Breast epithelium (tissue), 4 donors: Measurements from ENCODE around the gene DNAAF9. TPM values are rescaled to one million over a fixed set of nuclear protein-coding genes. Genes with fewer than 3 reads are reported as not detected.

ENCODE experiments used
- DNase-seq, 2 donors: peaks; one replicate each; pipeline ENCODE4 v3.0.0-alpha.2; 2019; ENCODE audit warnings: low spot score in 2 of 2
- H3K27ac ChIP-seq, 2 donors: fragments of 200-600 bp; sonication (generic) in 1 of 2; one replicate each; pipeline ENCODE4 v1.5.1; 2016 to 2019; ENCODE audit warnings: mild to moderate bottlenecking in 1 of 2
- H3K27me3 ChIP-seq, 2 donors: fragments of 200-600 bp; sonication (generic) in 1 of 2; one replicate each; pipeline versions ENCODE4 v1.5.1 to v1.6.0; 2017 to 2019; ENCODE audit warnings: control low read depth in 1 of 2, mild to moderate bottlenecking in 1 of 2
- H3K36me3 ChIP-seq: fragments of 200-600 bp; one replicate; pipeline ENCODE4 v1.5.1; 2019
- H3K4me1 ChIP-seq, 2 donors: fragments of 200-600 bp; sonication (generic); one replicate each; pipeline ENCODE4 v1.5.1; 2016 to 2019; ENCODE audit warnings: control low read depth in 1 of 2
- H3K4me3 ChIP-seq, 3 donors: fragments of 200-600 bp; sonication (generic); 1 replicate in 2 of 3; 2 replicates in 1 of 3; pipeline ENCODE4 v1.5.1; 2016 to 2019; ENCODE audit warnings: mild to moderate bottlenecking in 3 of 3, moderate library complexity in 2 of 3
- H3K9me3 ChIP-seq, 2 donors: fragments of 200-600 bp; sonication (generic) in 1 of 2; one replicate each; pipeline ENCODE4 v1.5.1; 2016 to 2019; ENCODE audit warnings: control low read depth in 1 of 2
- POLR2A ChIP-seq: fragments of 450-650 bp; IDR thresholded peaks from one replicate; pipeline ENCODE4 v1.6.1; 2016; ENCODE audit warnings: antibody characterized with exemption, mild to moderate bottlenecking, moderate library complexity
- POLR2AphosphoS5 ChIP-seq, 3 donors: sonication (generic); formaldehyde crosslinking; IDR thresholded peaks; one replicate each; pipeline ENCODE4 v1.6.1; 2017; ENCODE audit warnings: antibody characterized with exemption in 3 of 3
- intact Hi-C: fragments of 100-400 bp; cut with DNase I; formaldehyde crosslinking; loops from one replicate; pipeline ENCODE4 v1.15.1; 2023; ENCODE audit warnings: low total_unique reads
- total RNA-seq, 3 donors: library from RNA; depleted of rRNA; stranded (reverse); fragments of >200 nt; gene quantifications; one replicate each; pipeline ENCODE4 v1.1.0, GENCODE V29; 2016
- TF ChIP-seq, protein P1 (sequence below), 3 donors: fragments of 450-650 bp; IDR thresholded peaks; one replicate each; pipeline ENCODE4 v1.5.1; 2016 to 2017; ENCODE audit warnings: antibody characterized with exemption in 3 of 3, mild to moderate bottlenecking in 3 of 3, moderate library complexity in 3 of 3

DNAAF9 gene
- total RNA-seq, 3 donors from 2014 or later = 15.7 to 35.8 (median 22.8) TPM

- no peaks in the 10 kb centered on the region for H3K4me1 ChIP-seq
- TF ChIP-seq POLR2A (no peak), POLR2AphosphoS5 (IDR thresholded peaks at IDR 0.05) (no peak)
- TF ChIP-seq, protein P1, sequence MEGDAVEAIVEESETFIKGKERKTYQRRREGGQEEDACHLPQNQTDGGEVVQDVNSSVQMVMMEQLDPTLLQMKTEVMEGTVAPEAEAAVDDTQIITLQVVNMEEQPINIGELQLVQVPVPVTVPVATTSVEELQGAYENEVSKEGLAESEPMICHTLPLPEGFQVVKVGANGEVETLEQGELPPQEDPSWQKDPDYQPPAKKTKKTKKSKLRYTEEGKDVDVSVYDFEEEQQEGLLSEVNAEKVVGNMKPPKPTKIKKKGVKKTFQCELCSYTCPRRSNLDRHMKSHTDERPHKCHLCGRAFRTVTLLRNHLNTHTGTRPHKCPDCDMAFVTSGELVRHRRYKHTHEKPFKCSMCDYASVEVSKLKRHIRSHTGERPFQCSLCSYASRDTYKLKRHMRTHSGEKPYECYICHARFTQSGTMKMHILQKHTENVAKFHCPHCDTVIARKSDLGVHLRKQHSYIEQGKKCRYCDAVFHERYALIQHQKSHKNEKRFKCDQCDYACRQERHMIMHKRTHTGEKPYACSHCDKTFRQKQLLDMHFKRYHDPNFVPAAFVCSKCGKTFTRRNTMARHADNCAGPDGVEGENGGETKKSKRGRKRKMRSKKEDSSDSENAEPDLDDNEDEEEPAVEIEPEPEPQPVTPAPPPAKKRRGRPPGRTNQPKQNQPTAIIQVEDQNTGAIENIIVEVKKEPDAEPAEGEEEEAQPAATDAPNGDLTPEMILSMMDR (IDR thresholded peaks at IDR 0.05) = no peak
- intact Hi-C loops = no loop called here
- no peaks in the 10 kb centered on the region for H3K36me3 ChIP-seq
- no peak overlapping the region for H3K4me3 ChIP-seq
- no peak overlapping the region for H3K27ac ChIP-seq
- no peak for DNase-seq
- H3K9me3 ChIP-seq = peaks cover 0 to 3% of the 10 kb centered on the region in 2 donors
- no peaks in the 10 kb centered on the region for H3K27me3 ChIP-seq
These were observed 14.7 kb downstream of the DNAAF9 start for GRCh38 chr20:3392756-3393155.

DNA sequence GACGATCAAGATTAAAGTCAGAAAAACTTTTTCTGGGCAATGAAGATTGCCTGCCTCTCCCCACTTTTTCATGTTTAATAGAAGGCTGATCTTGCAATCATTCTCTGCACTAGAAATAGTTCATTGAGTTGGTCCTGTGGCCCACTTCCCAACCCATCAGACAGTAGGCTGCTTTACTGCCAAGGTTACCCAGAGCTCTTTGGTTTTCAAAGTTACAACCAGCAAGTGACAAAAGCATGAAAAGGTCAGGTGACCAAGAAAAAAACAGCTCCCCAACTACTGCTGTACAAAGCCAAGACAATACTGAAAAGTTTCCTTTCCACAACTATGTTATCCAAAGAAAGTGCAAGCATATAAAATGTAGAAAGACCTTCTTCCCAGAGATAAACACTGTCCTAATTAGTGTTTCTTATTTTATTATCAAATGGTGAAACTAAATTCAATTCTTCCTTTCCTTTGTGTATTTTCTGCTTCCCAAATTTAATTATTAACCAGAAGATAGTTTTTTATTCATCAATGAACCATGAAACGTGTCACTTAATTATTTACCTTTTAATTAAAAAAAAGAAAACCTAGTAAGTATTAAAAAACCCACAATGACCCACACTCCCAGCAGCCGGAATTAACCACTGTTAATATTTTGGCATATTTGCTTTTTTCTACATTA, 16.6 kb downstream of the DNAAF9 start:
- TF ChIP-seq POLR2A (no peak), POLR2AphosphoS5 (IDR thresholded peaks at IDR 0.05) (no peak)
- TF ChIP-seq, protein P1 (IDR thresholded peaks at IDR 0.05) = no peak
- intact Hi-C loops = no loop called here
- DNase-seq = no peak

GRCh38 chr20:3383878-3384495, 23.5 kb downstream of the DNAAF9 start:
- Histone ChIP-seq H3K27me3 (no peaks in the 10 kb centered on the region), H3K9me3 (peaks cover 0 to 10% of the 10 kb centered on the region in 2 donors), H3K4me3 (no peak overlapping the region), H3K36me3 (no peaks in the 10 kb centered on the region), H3K27ac (no peak overlapping the region), H3K4me1 (no peaks in the 10 kb centered on the region)
- DNase-seq = no peak
- TF ChIP-seq, protein P1 (IDR thresholded peaks at IDR 0.05) = no peak
- TF ChIP-seq POLR2AphosphoS5 (IDR thresholded peaks at IDR 0.05) (no peak), POLR2A (no peak)
- intact Hi-C loops = no loop called here

More for the DNA sequence above, 16.6 kb downstream of the DNAAF9 start:
- Histone ChIP-seq H3K27ac (no peak overlapping the region), H3K36me3 (no peaks in the 10 kb centered on the region), H3K4me3 (no peak overlapping the region), H3K27me3 (no peaks in the 10 kb centered on the region), H3K9me3 (peaks cover 0 to 6% of the 10 kb centered on the region in 2 donors), H3K4me1 (no peaks in the 10 kb centered on the region)

GRCh38 chr20:3382836-3383235, 24.6 kb downstream of the DNAAF9 start:
- Histone ChIP-seq H3K27me3 (no peaks in the 10 kb centered on the region), H3K4me3 (no peak overlapping the region), H3K27ac (no peak overlapping the region), H3K36me3 (no peaks in the 10 kb centered on the region), H3K4me1 (no peaks in the 10 kb centered on the region), H3K9me3 (peaks cover 0 to 10% of the 10 kb centered on the region in 2 donors)
- DNase-seq = no peak
- no peak for TF ChIP-seq POLR2AphosphoS5 (IDR thresholded peaks at IDR 0.05)
- TF ChIP-seq, protein P1 (IDR thresholded peaks at IDR 0.05) = no peak
- intact Hi-C loops = no loop called here
